Tibial artery (tissue), 4 donors: ENCODE results near the gene CAMTA1.

Source experiments
- DNase-seq, 2 donors: peaks; one replicate each; pipeline ENCODE4 v3.0.0-alpha.2; 2019
- H3K27ac ChIP-seq, 2 donors: fragments of 200-600 bp; sonication (generic) in 1 of 2; 1 replicate in 1 of 2; 2 replicates in 1 of 2; pipeline ENCODE4 v1.5.1; 2018 to 2019; ENCODE audit warnings: mild to moderate bottlenecking in 1 of 2
- H3K27me3 ChIP-seq, 2 donors: fragments of 200-600 bp; sonication (generic) in 1 of 2; one replicate each; pipeline versions ENCODE4 v1.5.1 to v1.6.0; 2016 to 2019
- H3K36me3 ChIP-seq, 3 donors: fragments of 200-600 bp; sonication (generic) in 2 of 3; one replicate each; pipeline ENCODE4 v1.5.1; 2016 to 2019; ENCODE audit warnings: mild to moderate bottlenecking in 2 of 3
- H3K4me1 ChIP-seq, 4 donors: fragments of 200-600 bp; sonication (generic) in 2 of 4; 1 replicate in 3 of 4; 2 replicates in 1 of 4; pipeline ENCODE4 v1.5.1; 2016 to 2019
- H3K4me3 ChIP-seq, 2 donors: fragments of 200-600 bp; sonication (generic) in 1 of 2; 1 replicate in 1 of 2; 2 replicates in 1 of 2; pipeline ENCODE4 v1.5.1; 2018 to 2019; ENCODE audit warnings: mild to moderate bottlenecking in 2 of 2
- H3K9me3 ChIP-seq, 3 donors: fragments of 200-600 bp; sonication (generic) in 1 of 3; one replicate each; pipeline ENCODE4 v1.5.1; 2016 to 2019
- CTCF ChIP-seq, 2 experiments: fragments of 200-600 bp in 1 of 2; fragments of 450-650 bp in 1 of 2; IDR thresholded peaks; one replicate each; pipeline ENCODE4 v1.5.1; 2017 to 2019; ENCODE audit warnings: antibody characterized with exemption in 2 of 2, mild to moderate bottlenecking in 1 of 2, moderate library complexity in 1 of 2
- intact Hi-C: fragments of 100-400 bp; cut with DNase I; formaldehyde crosslinking; loops from one replicate; pipeline ENCODE4 v1.15.0; 2023; ENCODE audit warnings: low total_unique reads

Gene CAMTA1

DNA sequence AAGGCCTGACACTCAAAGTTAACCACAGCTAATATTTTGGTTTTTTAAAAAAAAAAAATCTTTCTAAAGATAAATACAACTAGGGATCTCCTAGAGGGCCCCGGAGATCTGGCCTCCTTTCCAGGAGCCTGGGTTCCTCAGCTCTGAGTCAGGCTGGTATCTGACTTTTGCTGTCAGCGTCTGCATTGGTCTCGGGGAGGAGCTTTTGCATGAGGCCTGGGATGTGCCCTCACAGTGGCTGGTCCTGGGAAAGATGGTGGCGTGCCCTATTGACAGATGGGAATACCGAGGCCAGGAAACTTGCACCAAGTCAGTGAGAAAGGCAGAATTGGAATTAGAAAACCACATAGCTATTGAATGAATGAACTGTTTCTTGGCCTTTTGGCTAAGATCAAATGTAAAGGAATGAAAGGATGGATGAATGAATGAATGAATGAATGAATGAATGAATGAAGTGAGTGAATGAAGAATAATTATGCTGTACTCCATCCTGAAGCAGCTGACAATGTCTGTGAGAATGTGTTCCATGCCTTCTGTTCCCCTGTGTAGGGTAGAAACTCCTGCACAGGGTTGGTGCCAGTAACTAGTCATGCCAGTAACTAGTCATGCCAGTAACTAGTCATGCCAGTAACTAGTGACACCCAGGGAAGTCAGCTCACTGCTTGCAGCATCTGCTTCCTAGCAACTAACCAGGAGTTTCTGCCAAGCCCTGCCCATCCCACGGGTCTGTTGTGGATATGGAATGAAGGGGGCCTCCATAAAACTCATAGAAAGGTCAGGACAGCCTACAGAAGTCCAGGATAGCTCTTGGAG is 743.3 kb downstream of the CAMTA1 start:
- H3K36me3 ChIP-seq: no peaks in the 10 kb centered on the region
- TF ChIP-seq CTCF (IDR thresholded peaks at IDR 0.05): no peak
- intact Hi-C loops: no loop called here
- no peak for DNase-seq
- no peaks in the 10 kb centered on the region for H3K9me3 ChIP-seq
- peaks cover 0 to under 1% (median 0%) of the 10 kb centered on the region in 4 donors for H3K4me1 ChIP-seq
- no peak overlapping the region for H3K4me3 ChIP-seq
- H3K27ac ChIP-seq: no peak overlapping the region
- peaks cover 0 to 52% of the 10 kb centered on the region in 2 donors for H3K27me3 ChIP-seq

DNA sequence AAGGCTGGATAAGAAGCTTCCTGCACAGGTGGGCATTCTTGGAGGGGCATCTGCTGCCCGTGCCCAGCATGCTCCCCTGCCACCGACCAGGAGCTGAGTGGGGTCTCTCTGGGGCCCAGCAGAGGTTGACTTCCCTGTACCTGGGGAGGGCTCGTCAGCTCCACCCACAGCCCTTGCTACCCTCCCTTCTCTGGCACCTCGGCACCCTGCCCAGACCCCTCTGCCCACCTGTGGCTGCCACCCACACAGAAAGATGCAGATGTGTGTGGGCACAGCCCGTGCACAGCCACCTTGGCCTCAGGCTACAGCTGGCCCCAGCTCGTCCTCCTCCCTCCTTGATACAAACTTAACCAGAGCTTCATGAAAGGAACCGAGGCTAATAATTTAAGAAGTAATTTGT is 744.7 kb downstream of the CAMTA1 start:
- H3K27ac ChIP-seq: no peak overlapping the region
- TF ChIP-seq CTCF (IDR thresholded peaks at IDR 0.05): no peak
- no peaks in the 10 kb centered on the region for H3K9me3 ChIP-seq
- H3K27me3 ChIP-seq: peaks cover 0 to 58% of the 10 kb centered on the region in 2 donors
- no peaks in the 10 kb centered on the region for H3K36me3 ChIP-seq
- intact Hi-C loops: no loop called here
- H3K4me3 ChIP-seq: no peak overlapping the region
- DNase-seq: no peak
- H3K4me1 ChIP-seq: peaks cover 0 to 9% (median 2%) of the 10 kb centered on the region in 4 donors

- Histone ChIP-seq H3K4me3 (no peak overlapping the region), H3K27me3 (peaks cover 0 to 60% of the 10 kb centered on the region in 2 donors), H3K9me3 (no peaks in the 10 kb centered on the region), H3K27ac (no peak overlapping the region), H3K4me1 (peaks cover 0 to 9% (median 2%) of the 10 kb centered on the region in 4 donors), H3K36me3 (no peaks in the 10 kb centered on the region)
- TF ChIP-seq CTCF (IDR thresholded peaks at IDR 0.05): no peak
- intact Hi-C loops: no loop called here
- DNase-seq: no peak
Measured at GRCh38 chr1:7531562-7532340, 746.5 kb downstream of the CAMTA1 start.

- H3K9me3 ChIP-seq: no peaks in the 10 kb centered on the region
- no peak overlapping the region for H3K4me3 ChIP-seq
- H3K36me3 ChIP-seq: no peaks in the 10 kb centered on the region
- peaks cover 0 to 9% (median 2%) of the 10 kb centered on the region in 4 donors for H3K4me1 ChIP-seq
- no peak for DNase-seq
- H3K27me3 ChIP-seq: peaks cover 0 to 59% of the 10 kb centered on the region in 2 donors
- no peak overlapping the region for H3K27ac ChIP-seq
- intact Hi-C loops: no loop called here
- TF ChIP-seq CTCF (IDR thresholded peaks at IDR 0.05): no peak
Measured at GRCh38 chr1:7533006-7533405, 747.8 kb downstream of the CAMTA1 start.

DNA sequence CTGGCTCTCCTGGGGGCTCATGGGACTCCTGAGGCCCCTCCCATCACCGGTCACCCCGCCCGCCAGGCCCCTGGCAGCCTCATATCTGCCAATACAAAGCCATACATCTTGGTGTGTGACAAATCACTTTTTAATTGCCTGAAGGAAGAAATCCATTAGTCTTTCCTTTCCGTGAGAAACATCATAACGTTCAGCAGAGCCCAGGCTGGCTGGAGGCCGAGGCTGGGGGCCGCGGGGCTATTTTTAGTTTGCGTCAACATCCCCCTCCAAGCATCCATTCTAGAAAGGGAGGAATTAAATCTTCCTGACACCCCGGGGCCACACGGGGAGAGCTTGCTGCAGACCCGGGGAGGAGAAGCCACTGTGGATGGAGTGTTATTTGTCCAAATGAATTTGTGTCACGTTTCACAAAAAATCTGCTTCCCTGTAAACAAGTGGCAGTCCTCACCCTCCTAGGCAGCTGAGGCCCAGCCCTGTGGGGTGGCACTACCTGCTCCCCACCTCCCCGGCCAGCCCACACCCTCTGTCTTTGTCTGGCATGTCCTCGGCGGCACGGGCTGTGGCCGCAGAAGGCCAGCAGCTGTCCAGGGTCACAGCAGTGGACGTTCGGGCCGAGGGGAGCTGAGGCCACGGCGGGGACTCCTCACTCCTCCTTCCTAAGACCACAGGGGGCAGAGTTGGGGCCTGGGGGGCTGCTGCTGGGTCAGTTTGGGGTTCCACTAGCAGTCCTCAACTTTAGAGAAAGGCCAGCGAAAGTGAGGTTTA is 749.0 kb downstream of the CAMTA1 start:
- no peak for TF ChIP-seq CTCF (IDR thresholded peaks at IDR 0.05)
- no peak for DNase-seq
- peaks cover 0 to 9% (median 2%) of the 10 kb centered on the region in 4 donors for H3K4me1 ChIP-seq
- peaks cover 0 to 59% of the 10 kb centered on the region in 2 donors for H3K27me3 ChIP-seq
- no peak overlapping the region for H3K4me3 ChIP-seq
- intact Hi-C loops: no loop called here
- H3K9me3 ChIP-seq: no peaks in the 10 kb centered on the region
- H3K27ac ChIP-seq: no peak overlapping the region
- H3K36me3 ChIP-seq: no peaks in the 10 kb centered on the region
